Psoas muscle (tissue), 8 donors: ENCODE results near the gene CD27. TPM values are rescaled to one million over a fixed set of nuclear protein-coding genes. Genes with fewer than 3 reads are reported as not detected.
"Not testable (repeated sequence)": the region's sequence is repeated elsewhere in the genome, so short reads cannot be mapped to it uniquely, and the experiment has no call there.

Experiments used
- ATAC-seq, 4 donors: fragments of 200-7000 bp; cut with Tn5 transposase; one replicate each; pipeline ENCODE4 v1.9.1; 2020; ENCODE audit warnings: moderate library complexity in 3 of 4, mild to moderate bottlenecking in 2 of 4
- DNase-seq, 2 donors: peaks; one replicate each; pipeline ENCODE4 v3.0.0-alpha.2; 2020
- H3K27ac ChIP-seq: fragments of 200-600 bp; one replicate; pipeline ENCODE4 v1.8.0; 2022
- H3K27me3 ChIP-seq, 3 donors: fragments of 200-600 bp in 1 of 3; one replicate each; pipeline versions ENCODE4 v1.6.1 to v1.8.0; 2013 to 2022; ENCODE audit warnings: low read length in 2 of 3, mild to moderate bottlenecking in 2 of 3, moderate library complexity in 1 of 3; ENCODE audit not compliant: insufficient read depth in 3 of 3
- H3K36me3 ChIP-seq, 2 donors: fragments of 200-600 bp in 1 of 2; one replicate each; pipeline versions ENCODE4 v1.6.1 to v1.8.0; 2013 to 2022; ENCODE audit warnings: low read depth in 1 of 2, mild to moderate bottlenecking in 1 of 2, moderate library complexity in 1 of 2; ENCODE audit not compliant: insufficient read depth in 1 of 2
- H3K4me1 ChIP-seq: fragments of 200-600 bp; one replicate; pipeline ENCODE4 v1.8.0; 2022
- H3K4me3 ChIP-seq: fragments of 200-600 bp; one replicate; pipeline ENCODE4 v1.8.0; 2022; ENCODE audit warnings: mild to moderate bottlenecking
- H3K9me3 ChIP-seq: fragments of 200-600 bp; one replicate; pipeline ENCODE4 v1.8.0; 2022
- CTCF ChIP-seq: fragments of 200-600 bp; IDR thresholded peaks from one replicate; pipeline ENCODE4 v1.8.0; 2022; ENCODE audit warnings: antibody characterized with exemption
- whole genome bisulfite sequencing, 3 donors: extraction: QIAGEN DNeasy Blood & Tissue Kit; methylation state at CpG; one replicate each; pipeline versions ENCODE4 v1.1.6 to v1.1.7; 2013; 5-methylcytosine and 5-hydroxymethylcytosine counted together
- intact Hi-C, 2 donors: fragments of 100-400 bp; cut with DNase I; formaldehyde crosslinking; loops; one replicate each; pipeline versions ENCODE4 v1.11.0 to v1.14.2; 2022
- polyA plus RNA-seq, 3 donors: library from polyadenylated mRNA; stranded (reverse); fragments of 200-250 nt; gene quantifications; one replicate each; pipeline ENCODE4 v1.2.3, GENCODE V29; 2013
- total RNA-seq, 4 donors: library from RNA; stranded (reverse); fragmentation: NEBNext Ultra II Directional in 2 of 4; extraction: Animal tissue kit (Norgen Biotek cat#: 25700) in 2 of 4; gene quantifications; one replicate each; pipeline versions ENCODE4 v1.2.1 to v1.2.4, GENCODE V29; 2021 to 2023
- donor health status: healthy with polysubstance abuse.
- donor health status: DM: no; HTN: no; CAD: no; lungs with moderate emphysema.
- donor health status: Bipolar disorder and iron deficiency.
- donor health status: healthy.
- donor health status: DM: yes; HTN: yes; CAD: no.
- donor health status: DM: no; HTN: no; CAD: no.
- donor health status: DM: no; HTN: no; CAD: no.
- donor health status: DM: yes; HTN: yes; CAD: no.

The CD27 gene
- total and polyA plus RNA-seq, 7 donors = 0.10 to 0.29 (median 0.28) TPM; not detected in 4

- no peaks in the 10 kb centered on the region for H3K27me3 ChIP-seq
- no peaks in the 10 kb centered on the region for H3K36me3 ChIP-seq
- H3K4me1 ChIP-seq = peaks cover 25% of the 10 kb centered on the region
- 79 to 84% (median 81%) methylated on average over 14 of the region's 14 CpGs for WGBS, 3 donors
- H3K27ac ChIP-seq = no peak overlapping the region
- intact Hi-C loops = no loop called here
- no peak overlapping the region for H3K4me3 ChIP-seq
- ATAC-seq = no peak
- TF ChIP-seq CTCF = no peak
- H3K9me3 ChIP-seq = no peaks in the 10 kb centered on the region
- no peak for DNase-seq
These were observed 17.7 kb upstream of the CD27 start for GRCh38 chr12:6426882-6427671.

GRCh38 chr12:6427796-6428195, 17.0 kb upstream of the CD27 start:
- H3K9me3 ChIP-seq, intact Hi-C loops, H3K27ac ChIP-seq, H3K27me3 ChIP-seq, DNase-seq, ATAC-seq, H3K4me3 ChIP-seq, H3K36me3 ChIP-seq: not testable (repeated sequence)
- 90 to 98% (median 97%) methylated on average over 10 of the region's 10 CpGs for WGBS, 3 donors
- H3K4me1 ChIP-seq = peaks cover 25% of the 10 kb centered on the region

GRCh38 chr12:6428326-6428725, 16.4 kb upstream of the CD27 start:
- ATAC-seq (no peak), DNase-seq (no peak)
- H3K4me3 ChIP-seq = no peak overlapping the region
- no peaks in the 10 kb centered on the region for H3K27me3 ChIP-seq
- no peak for TF ChIP-seq CTCF
- peaks cover 23% of the 10 kb centered on the region for H3K4me1 ChIP-seq
- H3K9me3 ChIP-seq = no peaks in the 10 kb centered on the region
- intact Hi-C loops = no loop called here
- no peak overlapping the region for H3K27ac ChIP-seq
- no peaks in the 10 kb centered on the region for H3K36me3 ChIP-seq
- 84 to 90% (median 89%) methylated on average over 3 of the region's 3 CpGs for WGBS, 3 donors

- DNase-seq = peak; percentile 83 to 89
- H3K27me3 ChIP-seq = no peaks in the 10 kb centered on the region
- peaks cover 17% of the 10 kb centered on the region for H3K4me1 ChIP-seq
- 22 to 27% (median 22%) methylated on average over 19 of the region's 19 CpGs for WGBS, 3 donors
- peak overlapping the region; percentile 57 for H3K27ac ChIP-seq
- no peak for TF ChIP-seq CTCF
- H3K9me3 ChIP-seq = no peaks in the 10 kb centered on the region
- H3K4me3 ChIP-seq = peak overlapping the region; percentile 55
- intact Hi-C loops = no loop called here
- peak; percentile 77 to 92 (median 88) for ATAC-seq
- no peaks in the 10 kb centered on the region for H3K36me3 ChIP-seq
These were observed 14.4 kb upstream of the CD27 start for GRCh38 chr12:6430124-6430989.

- DNase-seq (no peak), ATAC-seq (no peak)
- no peak for TF ChIP-seq CTCF
- intact Hi-C loops = no loop called here
- Histone ChIP-seq H3K27ac (no peak overlapping the region), H3K9me3 (no peaks in the 10 kb centered on the region), H3K4me1 (peaks cover 17% of the 10 kb centered on the region), H3K27me3 (no peaks in the 10 kb centered on the region), H3K36me3 (no peaks in the 10 kb centered on the region), H3K4me3 (no peak overlapping the region)
- WGBS, 3 donors = 89 to 93% (median 89%) methylated on average over 5 of the region's 5 CpGs
These were observed 11.8 kb upstream of the CD27 start for GRCh38 chr12:6432991-6433390.
